ENCODE results near the gene UBE3A.
"Not testable (repeated sequence)": the region's sequence is repeated elsewhere in the genome, so short reads cannot be mapped to it uniquely, and the experiment has no call there.

Gene UBE3A

DNA sequence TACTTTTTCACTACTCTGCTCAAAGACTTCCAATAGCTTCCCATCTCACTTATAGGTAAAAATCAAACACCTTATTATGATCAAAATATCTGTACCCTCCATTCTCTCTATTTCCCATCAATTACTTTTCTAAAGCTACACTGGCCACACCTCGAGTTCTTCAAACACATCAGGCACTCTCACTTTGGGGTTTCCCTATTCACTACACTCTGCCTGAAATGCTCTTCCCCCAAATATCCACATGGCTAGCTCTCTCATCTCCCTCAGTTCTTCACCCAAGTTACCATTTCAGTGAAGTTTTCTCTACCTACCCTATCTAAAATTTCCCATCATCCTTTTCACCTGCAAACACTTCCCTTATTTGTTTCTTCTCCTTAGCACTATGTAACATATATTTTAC is 14.8 kb downstream of the UBE3A start:
- Histone ChIP-seq H2AFZ (ENCODE audit: low read length, unreplicated experiment) (no peak overlapping the region), H3K27me3 (ENCODE audit: insufficient read depth, low read length) (no peaks in the 10 kb centered on the region), H3K4me1 (ENCODE audit: control insufficient read depth, insufficient read depth, low read length, unreplicated experiment) (no peaks in the 10 kb centered on the region), H3K4me3 (ENCODE audit: low read depth, low read length) (no peak overlapping the region), H3K79me2 (ENCODE audit: control insufficient read depth, insufficient read depth, low read length, unreplicated experiment) (peaks cover 95% of the 10 kb centered on the region), H3K36me3 (ENCODE audit: insufficient read depth, low read length) (peaks cover 4% of the 10 kb centered on the region; the same call in 1 of the 2 replicates), H3K27ac (ENCODE audit: low read depth, low read length) (no peak overlapping the region)

DNA sequence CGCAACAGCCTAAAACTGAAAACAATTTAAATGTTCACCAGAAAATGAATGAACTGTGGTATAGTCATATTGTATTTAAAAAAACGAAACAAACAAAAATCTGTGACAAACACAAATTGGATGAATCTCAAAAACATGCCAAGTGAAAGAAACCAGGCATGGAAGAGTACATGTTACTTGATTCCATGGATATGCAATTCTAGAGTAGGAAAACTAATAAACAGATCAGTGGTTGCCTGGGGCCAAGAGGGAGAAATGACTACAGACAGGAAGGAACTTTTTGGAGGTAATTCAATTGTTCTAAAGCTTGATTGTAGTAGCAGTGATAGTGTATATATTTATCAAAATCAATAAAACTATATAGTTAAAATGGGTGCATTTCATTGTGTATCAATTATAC is 16.8 kb downstream of the UBE3A start:
- Histone ChIP-seq H3K36me3 (ENCODE audit: insufficient read depth, low read length) (peaks cover 13% of the 10 kb centered on the region), H3K27me3 (ENCODE audit: insufficient read depth, low read length) (no peaks in the 10 kb centered on the region), H2AFZ (ENCODE audit: low read length, unreplicated experiment) (no peak overlapping the region), H3K4me1 (ENCODE audit: control insufficient read depth, insufficient read depth, low read length, unreplicated experiment) (peaks cover under 1% of the 10 kb centered on the region), H3K4me3 (ENCODE audit: low read depth, low read length) (no peak overlapping the region), H3K27ac (ENCODE audit: low read depth, low read length) (no peak overlapping the region), H3K79me2 (ENCODE audit: control insufficient read depth, insufficient read depth, low read length, unreplicated experiment) (peaks cover 96% of the 10 kb centered on the region)

DNA sequence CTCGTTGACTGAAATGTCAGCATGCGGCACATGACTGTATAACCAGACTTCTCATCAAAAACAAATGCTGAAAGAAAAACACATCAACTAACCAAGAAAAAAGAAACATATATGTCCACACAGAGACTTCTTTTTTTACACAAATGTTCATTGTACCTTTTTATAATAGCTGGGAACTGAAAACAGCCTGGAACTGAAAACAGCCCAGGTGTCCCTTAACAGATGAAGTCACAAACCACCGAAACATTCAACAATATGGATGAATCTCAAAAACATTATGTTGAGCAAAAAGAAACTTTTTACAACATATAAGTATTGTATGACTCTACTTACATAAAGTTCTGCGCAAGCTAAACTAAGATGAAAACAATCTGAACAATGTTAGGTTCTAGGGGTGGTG is 20.6 kb downstream of the UBE3A start:
- no peak overlapping the region for H3K4me3 ChIP-seq (ENCODE audit: low read depth, low read length)
- no peak overlapping the region for H3K27ac ChIP-seq (ENCODE audit: low read depth, low read length)
- no peak overlapping the region for H2AFZ ChIP-seq (ENCODE audit: low read length, unreplicated experiment)
- H3K4me1 ChIP-seq (ENCODE audit: control insufficient read depth, insufficient read depth, low read length, unreplicated experiment) = peaks cover 22% of the 10 kb centered on the region
- peaks cover 13% of the 10 kb centered on the region for H3K36me3 ChIP-seq (ENCODE audit: insufficient read depth, low read length)
- peaks cover 97% of the 10 kb centered on the region for H3K79me2 ChIP-seq (ENCODE audit: control insufficient read depth, insufficient read depth, low read length, unreplicated experiment)
- H3K27me3 ChIP-seq (ENCODE audit: insufficient read depth, low read length) = no peaks in the 10 kb centered on the region

DNA sequence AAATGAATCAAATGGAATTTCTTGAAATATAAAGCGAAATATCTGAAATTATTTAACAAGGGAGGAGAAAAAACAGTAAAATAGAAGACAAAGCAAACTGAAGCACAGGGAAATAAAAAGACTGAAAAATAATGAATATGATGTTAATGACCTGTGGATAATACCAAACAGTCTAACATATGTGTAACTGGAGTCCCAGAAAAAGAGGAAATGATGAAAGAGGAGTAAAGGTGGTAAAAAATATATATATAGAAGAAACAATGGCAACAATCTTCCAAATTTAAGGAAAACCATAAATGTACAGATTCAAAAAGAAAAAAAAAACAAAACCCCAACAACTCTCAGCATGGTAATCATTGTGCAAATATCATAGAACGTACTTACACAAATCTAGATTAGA is 21.2 kb downstream of the UBE3A start:
- H3K27ac ChIP-seq (ENCODE audit: low read depth, low read length) = no peak overlapping the region

DNA sequence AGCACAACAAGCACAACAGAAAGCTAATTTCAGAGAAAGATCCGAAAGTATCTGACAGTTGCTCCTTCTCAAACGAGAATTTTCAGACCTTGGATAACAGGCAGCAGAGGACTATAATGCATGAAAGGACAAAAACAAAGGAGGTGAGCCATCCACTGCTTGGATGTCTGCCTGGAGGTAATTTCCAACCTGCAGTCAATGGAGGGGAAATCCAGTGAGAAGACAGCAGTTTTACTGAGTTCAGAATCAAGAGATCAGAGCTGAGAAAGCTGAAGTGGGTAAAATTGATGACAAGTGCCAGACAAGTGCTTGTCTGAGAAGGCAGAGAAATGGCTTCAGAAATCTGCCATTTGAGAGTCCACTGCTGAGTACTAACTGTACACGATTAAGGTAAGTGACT is 22.1 kb downstream of the UBE3A start:
- peaks cover 27% of the 10 kb centered on the region for H3K4me1 ChIP-seq (ENCODE audit: control insufficient read depth, insufficient read depth, low read length, unreplicated experiment)
- peaks cover 99% of the 10 kb centered on the region for H3K79me2 ChIP-seq (ENCODE audit: control insufficient read depth, insufficient read depth, low read length, unreplicated experiment)
- no peak overlapping the region for H2AFZ ChIP-seq (ENCODE audit: low read length, unreplicated experiment)
- H3K4me3 ChIP-seq (ENCODE audit: low read depth, low read length) = no peak overlapping the region
- peaks cover 13% of the 10 kb centered on the region for H3K36me3 ChIP-seq (ENCODE audit: insufficient read depth, low read length)
- H3K27ac ChIP-seq (ENCODE audit: low read depth, low read length) = no peak overlapping the region
- no peaks in the 10 kb centered on the region for H3K27me3 ChIP-seq (ENCODE audit: insufficient read depth, low read length)

More for the DNA sequence above, 21.2 kb downstream of the UBE3A start:
- Histone ChIP-seq H3K27me3 (ENCODE audit: insufficient read depth, low read length) (no peaks in the 10 kb centered on the region), H3K79me2 (ENCODE audit: control insufficient read depth, insufficient read depth, low read length, unreplicated experiment) (peaks cover 99% of the 10 kb centered on the region), H3K4me3 (ENCODE audit: low read depth, low read length) (no peak overlapping the region), H3K4me1 (ENCODE audit: control insufficient read depth, insufficient read depth, low read length, unreplicated experiment) (peaks cover 22% of the 10 kb centered on the region), H2AFZ (ENCODE audit: low read length, unreplicated experiment) (no peak overlapping the region), H3K36me3 (ENCODE audit: insufficient read depth, low read length) (peaks cover 13% of the 10 kb centered on the region)

DNA sequence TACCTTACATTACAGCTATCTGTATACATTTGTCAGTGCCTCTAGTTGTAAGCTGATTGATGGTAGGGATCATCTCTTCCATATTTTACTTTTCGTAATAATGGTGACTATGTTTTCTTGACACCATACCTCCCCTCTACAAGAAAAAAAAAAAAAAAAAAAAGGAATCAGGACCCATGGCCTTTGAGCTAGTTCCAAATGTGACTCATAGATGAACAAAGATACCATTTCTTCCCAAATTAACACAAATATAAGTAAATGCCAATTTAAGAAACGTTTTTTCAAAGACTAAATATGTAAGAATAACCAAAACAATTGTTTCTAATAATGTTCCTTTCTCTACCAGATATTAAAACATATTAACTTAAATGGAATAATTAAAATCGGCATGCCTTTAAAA is 23.1 kb downstream of the UBE3A start:
- H3K27me3 ChIP-seq (ENCODE audit: insufficient read depth, low read length) = no peaks in the 10 kb centered on the region
- no peak overlapping the region for H2AFZ ChIP-seq (ENCODE audit: low read length, unreplicated experiment)
- H3K27ac ChIP-seq (ENCODE audit: low read depth, low read length) = no peak overlapping the region
- peaks cover 37% of the 10 kb centered on the region for H3K4me1 ChIP-seq (ENCODE audit: control insufficient read depth, insufficient read depth, low read length, unreplicated experiment)
- H3K79me2 ChIP-seq (ENCODE audit: control insufficient read depth, insufficient read depth, low read length, unreplicated experiment) = peaks cover 99% of the 10 kb centered on the region
- H3K36me3 ChIP-seq (ENCODE audit: insufficient read depth, low read length) = peaks cover 10% of the 10 kb centered on the region; the same call in 1 of the 2 replicates
- no peak overlapping the region for H3K4me3 ChIP-seq (ENCODE audit: low read depth, low read length)

DNA sequence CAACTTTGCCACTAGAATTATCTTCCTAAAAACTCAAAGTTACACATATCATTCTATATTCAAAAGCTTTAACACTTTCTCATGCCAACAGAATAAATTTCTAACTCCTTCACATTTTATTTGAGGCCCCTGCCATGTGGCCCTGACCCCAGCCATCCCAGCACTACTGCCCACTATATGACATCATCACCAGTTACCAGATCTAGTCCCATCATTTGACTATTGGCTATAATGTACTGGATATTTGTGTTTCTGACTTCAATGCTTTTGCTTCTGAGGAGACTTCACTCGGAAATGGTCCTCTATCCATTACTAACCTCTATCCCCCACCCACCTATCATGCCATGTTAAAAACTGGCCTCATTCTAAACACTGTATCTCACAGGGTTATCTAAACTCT is 23.6 kb downstream of the UBE3A start:
- Histone ChIP-seq H3K27ac (ENCODE audit: low read depth, low read length) (no peak overlapping the region), H3K79me2 (ENCODE audit: control insufficient read depth, insufficient read depth, low read length, unreplicated experiment) (peaks cover 99% of the 10 kb centered on the region), H3K4me1 (ENCODE audit: control insufficient read depth, insufficient read depth, low read length, unreplicated experiment) (peaks cover 42% of the 10 kb centered on the region), H2AFZ (ENCODE audit: low read length, unreplicated experiment) (no peak overlapping the region), H3K27me3 (ENCODE audit: insufficient read depth, low read length) (no peaks in the 10 kb centered on the region), H3K4me3 (ENCODE audit: low read depth, low read length) (no peak overlapping the region), H3K36me3 (ENCODE audit: insufficient read depth, low read length) (peaks cover 10% of the 10 kb centered on the region; the same call in 1 of the 2 replicates)

DNA sequence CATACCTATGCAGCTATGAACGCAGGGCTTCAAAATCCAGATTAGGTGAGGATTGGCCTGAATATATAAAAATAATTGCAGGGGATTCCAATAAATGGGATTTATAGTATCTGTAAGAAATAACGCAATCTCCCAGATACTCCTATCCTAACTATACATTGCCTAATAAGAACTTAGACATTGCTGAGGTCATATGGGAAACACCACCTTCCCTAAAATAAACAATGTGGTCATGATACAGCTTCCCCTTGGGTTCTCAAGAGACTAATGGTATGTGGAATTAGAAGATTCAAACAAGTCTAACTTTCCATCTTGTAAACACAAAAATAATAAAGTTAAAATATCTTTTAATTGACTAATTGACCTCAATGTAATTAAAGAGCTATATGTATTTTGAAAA is 28.2 kb downstream of the UBE3A start:
- Histone ChIP-seq H3K36me3 (ENCODE audit: insufficient read depth, low read length) (peaks cover 1% of the 10 kb centered on the region; the same call in 1 of the 2 replicates), H2AFZ (ENCODE audit: low read length, unreplicated experiment) (no peak overlapping the region), H3K79me2 (ENCODE audit: control insufficient read depth, insufficient read depth, low read length, unreplicated experiment) (peaks cover 95% of the 10 kb centered on the region), H3K27ac (ENCODE audit: low read depth, low read length) (no peak overlapping the region), H3K27me3 (ENCODE audit: insufficient read depth, low read length) (no peaks in the 10 kb centered on the region), H3K4me3 (ENCODE audit: low read depth, low read length) (peak overlapping the region; percentile 43; the same call in 1 of the 2 replicates), H3K4me1 (ENCODE audit: control insufficient read depth, insufficient read depth, low read length, unreplicated experiment) (peaks cover 40% of the 10 kb centered on the region)

DNA sequence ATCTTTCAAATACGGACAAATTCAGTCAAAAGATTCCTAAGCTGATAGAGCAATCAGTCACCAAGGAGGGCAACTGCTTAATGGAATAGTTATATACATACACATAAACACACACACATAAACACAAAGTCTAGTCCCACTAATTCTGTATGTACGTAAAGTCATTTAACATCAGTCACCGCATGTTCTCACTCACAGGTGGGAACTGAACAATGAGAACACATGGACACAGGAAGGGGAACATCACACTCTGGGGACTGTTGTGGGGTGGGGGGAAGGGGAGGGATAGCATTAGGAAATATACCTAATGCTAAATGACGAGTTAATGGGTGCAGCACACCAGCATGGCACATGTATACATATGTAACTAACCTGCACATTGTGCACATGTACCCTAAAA is 29.1 kb downstream of the UBE3A start:
- Histone ChIP-seq H3K4me1 (ENCODE audit: control insufficient read depth, insufficient read depth, low read length, unreplicated experiment) (peaks cover 38% of the 10 kb centered on the region), H3K36me3 (ENCODE audit: insufficient read depth, low read length) (peaks cover 11% of the 10 kb centered on the region), H3K79me2 (ENCODE audit: control insufficient read depth, insufficient read depth, low read length, unreplicated experiment) (peaks cover 94% of the 10 kb centered on the region)
- H3K4me3 ChIP-seq (ENCODE audit: low read depth, low read length); H2AFZ ChIP-seq (ENCODE audit: low read length, unreplicated experiment); H3K27ac ChIP-seq (ENCODE audit: low read depth, low read length); H3K27me3 ChIP-seq (ENCODE audit: insufficient read depth, low read length): not testable (repeated sequence)

DNA sequence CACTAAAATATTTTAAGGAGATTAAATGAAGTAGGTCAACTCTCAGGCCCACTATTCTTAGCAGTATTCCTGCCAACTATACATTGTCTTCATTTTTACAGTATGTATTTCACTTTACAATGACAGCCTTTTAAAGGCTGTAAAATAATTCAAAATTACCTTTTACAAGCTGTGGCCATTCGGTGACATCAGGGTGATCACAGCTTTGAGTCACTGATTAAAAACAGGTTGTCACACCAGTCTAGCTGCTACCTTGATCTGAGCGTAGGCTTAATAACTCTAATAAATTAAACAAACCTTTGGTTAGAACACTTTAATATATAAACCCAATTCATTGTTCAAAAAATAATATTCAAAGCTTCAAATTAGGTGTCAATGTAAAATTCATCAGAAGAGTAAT is 29.9 kb downstream of the UBE3A start:
- Histone ChIP-seq H3K27ac (ENCODE audit: low read depth, low read length) (no peak overlapping the region), H3K27me3 (ENCODE audit: insufficient read depth, low read length) (no peaks in the 10 kb centered on the region), H2AFZ (ENCODE audit: low read length, unreplicated experiment) (no peak overlapping the region), H3K36me3 (ENCODE audit: insufficient read depth, low read length) (peaks cover 15% of the 10 kb centered on the region), H3K79me2 (ENCODE audit: control insufficient read depth, insufficient read depth, low read length, unreplicated experiment) (peaks cover 86% of the 10 kb centered on the region), H3K4me3 (ENCODE audit: low read depth, low read length) (no peak overlapping the region), H3K4me1 (ENCODE audit: control insufficient read depth, insufficient read depth, low read length, unreplicated experiment) (peaks cover 33% of the 10 kb centered on the region)

DNA sequence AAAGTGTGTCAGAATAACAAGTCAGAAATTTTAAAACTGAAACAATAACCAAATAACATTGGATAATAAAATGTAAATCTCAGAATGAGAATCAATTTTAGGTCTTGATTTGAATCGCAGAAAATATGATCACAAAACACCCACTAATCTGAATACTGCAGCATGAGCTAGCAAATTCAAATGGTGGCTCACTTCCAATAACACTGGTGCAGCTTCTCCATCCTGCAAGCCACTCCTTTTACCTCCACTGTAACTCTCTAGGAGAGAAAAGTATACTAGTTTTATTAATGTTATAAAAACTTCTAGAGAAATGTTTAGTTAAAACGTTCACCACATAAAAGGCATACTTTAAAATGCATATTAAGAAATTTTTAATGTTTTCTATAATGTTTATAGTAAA is 30.4 kb downstream of the UBE3A start:
- H3K27ac ChIP-seq (ENCODE audit: low read depth, low read length) = 0 out of 2 replicates have a peak overlapping the region, but pooled peaks have one; percentile 17
- no peak overlapping the region for H3K4me3 ChIP-seq (ENCODE audit: low read depth, low read length)
- H2AFZ ChIP-seq (ENCODE audit: low read length, unreplicated experiment) = no peak overlapping the region
- H3K36me3 ChIP-seq (ENCODE audit: insufficient read depth, low read length) = peaks cover 20% of the 10 kb centered on the region
- H3K27me3 ChIP-seq (ENCODE audit: insufficient read depth, low read length) = no peaks in the 10 kb centered on the region
- H3K79me2 ChIP-seq (ENCODE audit: control insufficient read depth, insufficient read depth, low read length, unreplicated experiment) = peaks cover 81% of the 10 kb centered on the region
- peaks cover 33% of the 10 kb centered on the region for H3K4me1 ChIP-seq (ENCODE audit: control insufficient read depth, insufficient read depth, low read length, unreplicated experiment)

Measured in ACC112 (cell line).